IMR-90 (cell line): ENCODE data around the gene GCK. TPM values are rescaled to one million over a fixed set of nuclear protein-coding genes. Genes with fewer than 3 reads are reported as not detected.
"Not testable (repeated sequence)": the region's sequence is repeated elsewhere in the genome, so short reads cannot be mapped to it uniquely, and the experiment has no call there.

Source experiments
- ATAC-seq: fragments of 200-7000 bp; cut with Tn5 transposase; 2 replicates; pipeline ENCODE4 v1.9.1; 2020; ENCODE audit warnings: low read depth, mild to moderate bottlenecking, moderate library complexity
- BruUV-seq: library from RNA; stranded (reverse); fragments of 400-500 nt; replicated peaks from 2 replicates; lab custom pipeline; 2021; lab: Mats Ljungman, UMichigan
- CTCF ChIA-PET: fragments of 300-600 bp; formaldehyde crosslinking; extraction: SDS; loops from one replicate; lab custom pipeline; 2021; ENCODE audit warnings: antibody characterized with exemption; lab: Yijun Ruan, JAX
- POLR2A ChIA-PET: fragments of 300-600 bp; sonication (Branson Sonifier 250); formaldehyde crosslinking; loops from one replicate; lab custom pipeline; 2022; ENCODE audit warnings: antibody characterized with exemption; ENCODE audit not compliant: unreplicated experiment; lab: Charles Lee
- DNase-seq: peaks from one replicate; pipeline ENCODE4 v3.0.0; 2013
- H2AFZ ChIP-seq: replicated peaks from 2 replicates; pipeline ENCODE3; 2013; ENCODE audit warnings: low read length, mild to moderate bottlenecking; ENCODE audit not compliant: poor library complexity
- H2AK5ac ChIP-seq: 2 replicates; pipeline ENCODE4 v1.6.1; 2013; ENCODE audit warnings: low read depth, low read length, inconsistent platforms
- H2AK9ac ChIP-seq: replicated peaks from 2 replicates; pipeline ENCODE3; 2013; ENCODE audit warnings: mild to moderate bottlenecking, low read depth, low read length, moderate library complexity; ENCODE audit not compliant: poor library complexity
- H2BK120ac ChIP-seq: 2 replicates; pipeline ENCODE4 v1.6.1; 2013; ENCODE audit warnings: low read depth, low read length, inconsistent platforms
- H2BK15ac ChIP-seq: 3 replicates; pipeline ENCODE4 v1.6.1; 2013; ENCODE audit warnings: low read depth, low read length, inconsistent platforms
- H2BK20ac ChIP-seq: 2 replicates; pipeline ENCODE4 v1.6.1; 2013; ENCODE audit warnings: low read depth, mild to moderate bottlenecking, inconsistent platforms, low read length, moderate library complexity
- H2BK5ac ChIP-seq: 2 replicates; pipeline ENCODE4 v1.6.1; 2013; ENCODE audit warnings: mild to moderate bottlenecking, low read depth, low read length, inconsistent platforms; ENCODE audit not compliant: poor library complexity, severe bottlenecking
- H3K14ac ChIP-seq: replicated peaks from 2 replicates; pipeline ENCODE4 v1.6.1; 2013; ENCODE audit warnings: low read depth, low read length, inconsistent platforms
- H3K18ac ChIP-seq: 2 replicates; pipeline ENCODE4 v1.6.1; 2013; ENCODE audit warnings: low read depth, low read length, control low read depth
- H3K23ac ChIP-seq: 2 replicates; pipeline ENCODE4 v1.6.1; 2013; ENCODE audit warnings: low read depth, low read length, inconsistent platforms
- H3K27ac ChIP-seq: 2 replicates; pipeline ENCODE4 v1.5.1; 2013; ENCODE audit warnings: mild to moderate bottlenecking, control low read depth, low read length; ENCODE audit not compliant: insufficient read depth
- H3K27me3 ChIP-seq: 2 replicates; pipeline ENCODE4 v1.6.1; 2013; ENCODE audit warnings: low read length; ENCODE audit not compliant: control insufficient read depth, insufficient read depth
- H3K36me3 ChIP-seq: 2 replicates; pipeline ENCODE4 v1.6.1; 2013; ENCODE audit warnings: low read length, mixed read lengths; ENCODE audit not compliant: control insufficient read depth, insufficient read depth
- H3K4ac ChIP-seq: 2 replicates; pipeline ENCODE4 v1.6.1; 2013; ENCODE audit warnings: low read depth, low read length, inconsistent platforms
- H3K4me1 ChIP-seq: 2 replicates; pipeline ENCODE4 v1.6.1; 2013; ENCODE audit warnings: low read length, mixed read lengths; ENCODE audit not compliant: control insufficient read depth, insufficient read depth
- H3K4me2 ChIP-seq: 2 replicates; pipeline ENCODE4 v1.6.1; 2013; ENCODE audit warnings: low read depth, mild to moderate bottlenecking, control low read depth, low read length, moderate library complexity
- H3K4me3 ChIP-seq: 2 replicates; pipeline ENCODE4 v1.5.1; 2013; ENCODE audit warnings: low read depth, mild to moderate bottlenecking, control low read depth, low read length, moderate library complexity; ENCODE audit not compliant: insufficient read depth
- H3K56ac ChIP-seq: 2 replicates; pipeline ENCODE4 v1.6.1; 2013; ENCODE audit warnings: low read length, inconsistent platforms; ENCODE audit not compliant: insufficient read depth; ENCODE audit errors: extremely low read depth
- H3K79me1 ChIP-seq, 2 experiments: 2 replicates each; pipeline ENCODE4 v1.6.1; 2013; ENCODE audit warnings: low read length in 2 of 2, inconsistent platforms in 1 of 2, low read depth in 1 of 2
- H3K9ac ChIP-seq: 2 replicates; pipeline ENCODE4 v1.6.1; 2013; ENCODE audit warnings: low read depth, low read length, control low read depth
- H3K9me1 ChIP-seq: 2 replicates; pipeline ENCODE4 v1.6.1; 2013; ENCODE audit warnings: low read length, inconsistent platforms; ENCODE audit not compliant: insufficient read depth
- H3K9me3 ChIP-seq: 2 replicates; pipeline ENCODE4 v1.6.1; 2013; ENCODE audit warnings: low read length; ENCODE audit not compliant: control insufficient read depth, insufficient read depth
- H4K20me1 ChIP-seq: 2 replicates; pipeline ENCODE4 v1.6.1; 2013; ENCODE audit warnings: low read length, inconsistent platforms; ENCODE audit not compliant: insufficient read depth
- H4K5ac ChIP-seq: 2 replicates; pipeline ENCODE4 v1.6.1; 2013; ENCODE audit warnings: mild to moderate bottlenecking, low read depth, low read length, control low read depth
- H4K8ac ChIP-seq, 2 experiments: 2 replicates each; pipeline ENCODE4 v1.6.1; 2013; ENCODE audit warnings: low read depth in 2 of 2, low read length in 2 of 2, control low read depth in 1 of 2, inconsistent platforms in 1 of 2
- H4K91ac ChIP-seq: 2 replicates; pipeline ENCODE4 v1.6.1; 2013; ENCODE audit warnings: low read depth, low read length, inconsistent platforms; ENCODE audit not compliant: insufficient read depth
- WGBS, 2 experiments: methylation state at CpG; one replicate each; pipeline versions ENCODE4 v1.1.5 to v1.1.7; 2013; ENCODE audit warnings: missing lambda C conversion rate in 2 of 2; ENCODE audit not compliant: insufficient read length in 1 of 2; ENCODE audit errors: extremely low coverage in 2 of 2; 5-methylcytosine and 5-hydroxymethylcytosine counted together
- dilution Hi-C: fragments of 300-500 bp; cut with HindIII; formaldehyde crosslinking; loops from one replicate; pipeline ENCODE4 v1.14.3; 2018; ENCODE audit warnings: low sequenced_read_pairs; ENCODE audit not compliant: unreplicated experiment
- in situ Hi-C: fragments of 300-500 bp; cut with MboI; formaldehyde crosslinking; loops from 3 replicates; pipeline ENCODE4 v1.14.3; 2019; ENCODE audit warnings: low sequenced_read_pairs, inconsistent platforms, mixed read lengths
- intact Hi-C: fragments of 100-400 bp; cut with micrococcal nuclease; formaldehyde crosslinking; loops from 2 replicates; pipeline ENCODE4 v1.10.0; 2022
- polyA plus RNA-seq, 3 experiments: library from polyadenylated mRNA; depleted of rRNA; stranded (reverse); fragments of >200 nt; gene quantifications; 2 replicates each; pipeline ENCODE4 v1.2.3, GENCODE V29; 2012; ENCODE audit warnings: low replicate concordance in 1 of 3
- total RNA-seq: library from RNA; depleted of rRNA; stranded (reverse); fragments of >200 nt; gene quantifications from 2 replicates; pipeline ENCODE4 v1.2.3, GENCODE V29; 2012

Gene GCK
- total and polyA plus RNA-seq, 2 of the 4 experiments (the other 2 are of a cell fraction), result 0.14 to 0.18 TPM

- H2AFZ ChIP-seq, CTCF ChIA-PET: not testable (repeated sequence)
- H3K27me3 ChIP-seq, result peaks cover 40% of the 10 kb centered on the region
Observed at GRCh38 chr7:44174694-44174948, 14.6 kb downstream of the GCK start.

More at GRCh38 chr7:44174694-44174948, 14.6 kb downstream of the GCK start:
- dilution Hi-C loops, H2BK5ac ChIP-seq, H3K56ac ChIP-seq, H3K4me1 ChIP-seq, H3K23ac ChIP-seq, BruUV-seq, H3K18ac ChIP-seq, H2BK120ac ChIP-seq, ATAC-seq, POLR2A ChIA-PET, in situ Hi-C loops, H3K14ac ChIP-seq, H2BK20ac ChIP-seq, H3K4ac ChIP-seq, H3K9me3 ChIP-seq, H3K9ac ChIP-seq, H3K9me1 ChIP-seq, DNase-seq, H3K36me3 ChIP-seq, H3K4me3 ChIP-seq, intact Hi-C loops, H3K27ac ChIP-seq, H4K8ac ChIP-seq, H2AK5ac ChIP-seq, H2AK9ac ChIP-seq, H2BK15ac ChIP-seq, H4K91ac ChIP-seq, H4K5ac ChIP-seq, H3K4me2 ChIP-seq, H4K20me1 ChIP-seq, H3K79me1 ChIP-seq: not testable (repeated sequence)
- no CpG with 5 or more reads among the region's 1 CpG for WGBS, 2 experiments
